AG04450 (cell line): ENCODE measurements around the gene TRIM54. TPM values are rescaled to one million over a fixed set of nuclear protein-coding genes. Genes with fewer than 3 reads are reported as not detected.

Experiments
- CTCF ChIA-PET: fragments of 300-600, 350-600 bp; formaldehyde crosslinking; extraction: SDS; loops from one replicate; lab custom pipeline; 2022; ENCODE audit warnings: antibody characterized with exemption, inconsistent platforms; lab: Charles Lee
- POLR2A ChIA-PET: fragments of 350-600 bp; formaldehyde crosslinking; extraction: SDS; loops from one replicate; lab custom pipeline; 2021; ENCODE audit warnings: antibody characterized with exemption, inconsistent platforms; lab: Yijun Ruan, JAX
- DNase-seq: peaks from one replicate; pipeline ENCODE4 v3.0.0-alpha.2; 2011; ENCODE audit warnings: low read depth, low spot score
- H3K27ac ChIP-seq: one replicate; pipeline ENCODE4 v1.5.1; 2012; ENCODE audit warnings: low read depth, low read length, control low read depth
- H3K27me3 ChIP-seq: one replicate; pipeline ENCODE4 v1.6.0; 2012; ENCODE audit warnings: low read length; ENCODE audit not compliant: control insufficient read depth, insufficient read depth
- H3K4me3 ChIP-seq: 2 replicates; pipeline ENCODE4 v1.5.1; 2011; ENCODE audit warnings: mild to moderate bottlenecking, low read depth, low read length, control low read depth
- H3K9me3 ChIP-seq: 2 replicates; pipeline ENCODE4 v1.5.1; 2012; ENCODE audit warnings: low read length; ENCODE audit not compliant: control insufficient read depth, insufficient read depth
- polyA plus RNA-seq: library from polyadenylated mRNA; depleted of rRNA; stranded (reverse); fragments of >200 nt; gene quantifications from 2 replicates; pipeline ENCODE4 v1.2.3, GENCODE V29; 2011
- TF ChIP-seq, protein P1 (sequence below): IDR thresholded peaks from 2 replicates; pipeline ENCODE4 v1.5.1; 2011; ENCODE audit warnings: low read depth, low read length, control low read depth, inconsistent platforms

The TRIM54 gene
- polyA plus RNA-seq, 1 experiment, result 0.05 TPM

- Histone ChIP-seq H3K9me3 (no peaks in the 10 kb centered on the region), H3K27me3 (peaks cover 9% of the 10 kb centered on the region), H3K27ac (no peak overlapping the region), H3K4me3 (no peak overlapping the region)
- CTCF ChIA-PET, result interaction anchor here (1.0 to 4.4 kb wide), 4 partner anchors 9 to 96 kb away, joined by 3 to 23 read pairs (median 8); no protein-coding TSS in a partner anchor
- POLR2A ChIA-PET, result no interaction called here
- TF ChIP-seq, protein P1, sequence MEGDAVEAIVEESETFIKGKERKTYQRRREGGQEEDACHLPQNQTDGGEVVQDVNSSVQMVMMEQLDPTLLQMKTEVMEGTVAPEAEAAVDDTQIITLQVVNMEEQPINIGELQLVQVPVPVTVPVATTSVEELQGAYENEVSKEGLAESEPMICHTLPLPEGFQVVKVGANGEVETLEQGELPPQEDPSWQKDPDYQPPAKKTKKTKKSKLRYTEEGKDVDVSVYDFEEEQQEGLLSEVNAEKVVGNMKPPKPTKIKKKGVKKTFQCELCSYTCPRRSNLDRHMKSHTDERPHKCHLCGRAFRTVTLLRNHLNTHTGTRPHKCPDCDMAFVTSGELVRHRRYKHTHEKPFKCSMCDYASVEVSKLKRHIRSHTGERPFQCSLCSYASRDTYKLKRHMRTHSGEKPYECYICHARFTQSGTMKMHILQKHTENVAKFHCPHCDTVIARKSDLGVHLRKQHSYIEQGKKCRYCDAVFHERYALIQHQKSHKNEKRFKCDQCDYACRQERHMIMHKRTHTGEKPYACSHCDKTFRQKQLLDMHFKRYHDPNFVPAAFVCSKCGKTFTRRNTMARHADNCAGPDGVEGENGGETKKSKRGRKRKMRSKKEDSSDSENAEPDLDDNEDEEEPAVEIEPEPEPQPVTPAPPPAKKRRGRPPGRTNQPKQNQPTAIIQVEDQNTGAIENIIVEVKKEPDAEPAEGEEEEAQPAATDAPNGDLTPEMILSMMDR, result no peak
- no peak for DNase-seq
Observed at GRCh38 chr2:27288610-27289009, 6.4 kb downstream of the TRIM54 start.

DNA sequence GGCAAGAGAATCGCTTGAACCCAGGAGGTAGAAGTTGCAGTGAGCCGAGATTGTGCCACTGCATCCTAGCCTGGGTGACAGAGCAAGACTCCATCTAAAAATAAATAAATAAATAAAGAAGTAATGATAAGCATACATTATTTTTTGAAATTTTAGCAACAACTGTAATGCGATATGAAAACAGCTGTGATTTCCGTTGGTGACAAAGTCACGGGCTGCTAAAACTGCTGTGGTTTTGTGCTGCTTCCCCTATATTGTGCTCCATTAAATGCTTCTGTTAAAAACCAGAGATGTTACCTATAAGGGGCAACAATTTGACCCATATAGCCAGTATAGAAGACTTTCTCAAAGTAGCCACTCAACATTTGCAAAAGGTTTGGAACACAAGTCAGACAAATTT is 8.3 kb downstream of the TRIM54 start:
- TF ChIP-seq, protein P1, result no peak
- ChIA-PET POLR2A (no interaction called here), CTCF (interaction anchor here (1.1 to 4.8 kb wide), 3 partner anchors 9 to 12 kb away, joined by 3 to 43 read pairs (median 23); no protein-coding TSS in a partner anchor)
- DNase-seq, result no peak
- H3K27ac ChIP-seq, result no peak overlapping the region
- H3K9me3 ChIP-seq, result no peaks in the 10 kb centered on the region
- peaks cover 9% of the 10 kb centered on the region for H3K27me3 ChIP-seq
- H3K4me3 ChIP-seq, result no peak overlapping the region

DNA sequence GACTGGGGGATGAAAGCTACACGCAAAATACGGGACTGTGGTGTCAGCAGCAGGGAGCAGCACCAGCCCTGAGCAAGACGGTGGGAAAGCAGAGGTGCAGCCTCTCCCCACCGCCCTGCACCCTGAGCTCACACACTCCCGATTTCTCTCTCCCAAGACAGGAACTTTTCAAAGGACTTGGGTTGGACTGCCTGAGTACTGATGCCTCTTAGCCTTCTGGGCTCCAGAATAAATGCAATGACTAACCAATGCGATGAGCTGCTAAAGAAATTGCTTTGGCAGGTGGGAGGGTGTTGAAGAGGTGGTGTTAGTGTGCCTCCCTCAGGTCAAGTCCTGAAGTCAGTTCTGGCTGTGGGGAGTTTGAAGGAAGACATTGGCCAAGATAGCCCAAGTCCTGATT is 9.6 kb downstream of the TRIM54 start:
- H3K4me3 ChIP-seq, result no peak overlapping the region
- no peaks in the 10 kb centered on the region for H3K9me3 ChIP-seq
- ChIA-PET CTCF (interaction anchor here (2.6 to 4.8 kb wide), 3 partner anchors 9 to 13 kb away, joined by 16 to 43 read pairs (median 34); partner anchors contain the start of gene TRIM54), POLR2A (interaction anchor here (0.6 kb wide), 1 partner anchor 128 kb away, joined by 15 read pairs; no protein-coding TSS in a partner anchor)
- H3K27ac ChIP-seq, result no peak overlapping the region
- no peak for DNase-seq
- TF ChIP-seq, protein P1, result no peak
- peaks cover 14% of the 10 kb centered on the region for H3K27me3 ChIP-seq

DNA sequence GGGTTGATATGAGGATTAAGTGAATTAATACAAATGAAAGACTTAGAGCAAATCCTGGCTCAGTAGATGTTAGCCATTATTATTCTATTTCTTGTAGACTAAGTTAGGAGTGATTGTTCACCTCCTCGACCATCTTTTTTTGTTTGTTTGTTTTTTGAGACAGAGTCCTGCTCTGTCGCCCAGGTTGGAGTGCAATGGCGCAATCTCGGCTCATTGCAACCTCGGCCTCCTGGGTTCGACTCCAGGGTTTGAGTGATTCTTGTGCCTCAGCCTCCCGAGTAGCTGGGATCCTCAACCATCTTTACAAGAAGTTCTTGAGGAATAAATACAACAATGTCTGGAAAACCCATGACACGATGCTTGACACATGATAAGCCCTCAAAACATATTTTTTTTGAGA is 12.7 kb downstream of the TRIM54 start:
- Histone ChIP-seq H3K4me3 (no peak overlapping the region), H3K9me3 (no peaks in the 10 kb centered on the region), H3K27ac (no peak overlapping the region), H3K27me3 (peaks cover 16% of the 10 kb centered on the region)
- ChIA-PET CTCF (interaction anchor here (0.7 to 4.8 kb wide), 2 partner anchors 16 to 27 kb away, joined by 8 to 43 read pairs; no protein-coding TSS in a partner anchor), POLR2A (no interaction called here)
- TF ChIP-seq, protein P1, result no peak
- DNase-seq, result no peak

GRCh38 chr2:27296481-27296880 is 14.3 kb downstream of the TRIM54 start:
- ChIA-PET POLR2A (no interaction called here), CTCF (interaction anchor here (1.6 to 2.4 kb wide), 2 partner anchors 17 to 31 kb away, joined by 4 to 11 read pairs; no protein-coding TSS in a partner anchor)
- TF ChIP-seq, protein P1, result no peak
- DNase-seq, result no peak
- peaks cover 11% of the 10 kb centered on the region for H3K27me3 ChIP-seq
- H3K4me3 ChIP-seq, result no peak overlapping the region
- no peak overlapping the region for H3K27ac ChIP-seq
- H3K9me3 ChIP-seq, result no peaks in the 10 kb centered on the region
